ENCODE measurements around the gene ZBTB22. TPM values are rescaled to one million over a fixed set of nuclear protein-coding genes. Genes with fewer than 3 reads are reported as not detected.
A peak's percentile ranks its signal among the peaks of the same experiment; 100 is the strongest.

Gene ZBTB22
- total RNA-seq, 4 donors from 2014 or later = 17.9 to 30.3 (median 26.3) TPM

DNA sequence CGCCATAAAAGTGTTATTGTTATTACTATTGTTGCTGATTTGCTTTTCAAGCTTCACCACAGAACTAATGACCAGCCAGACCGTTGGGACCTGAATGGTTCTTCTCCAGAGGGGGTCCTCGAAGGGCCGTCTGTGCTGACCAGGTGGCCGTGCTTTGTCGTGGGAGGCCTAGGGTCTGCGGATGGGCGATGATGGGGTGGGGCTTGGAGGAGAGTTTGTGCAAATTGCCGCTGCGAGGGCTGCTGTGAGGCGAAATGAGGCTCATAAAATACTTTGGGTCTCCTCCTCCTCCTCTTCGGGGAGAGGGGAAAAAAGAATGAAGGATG, 6.0 kb upstream of the ZBTB22 start:
- 2% methylated on average over 12 of the region's 12 CpGs for WGBS, 2 donors
- no peaks in the 10 kb centered on the region for H3K27me3 ChIP-seq
- H3K36me3 ChIP-seq = peaks cover 19 to 23% of the 10 kb centered on the region in 2 donors
- H3K9me3 ChIP-seq = no peaks in the 10 kb centered on the region
- intact Hi-C loops (cut with DNase I) = no loop called here
- H3K4me3 ChIP-seq (replicated peaks in 1 of 3) = peak overlapping the region; percentile 4 to 38 (median 23)
- peak overlapping the region; percentile 38 to 77 (median 67) for H3K27ac ChIP-seq
- TF ChIP-seq POLR2A (IDR thresholded peaks at IDR 0.05) = no peak
- TF ChIP-seq, protein P1, sequence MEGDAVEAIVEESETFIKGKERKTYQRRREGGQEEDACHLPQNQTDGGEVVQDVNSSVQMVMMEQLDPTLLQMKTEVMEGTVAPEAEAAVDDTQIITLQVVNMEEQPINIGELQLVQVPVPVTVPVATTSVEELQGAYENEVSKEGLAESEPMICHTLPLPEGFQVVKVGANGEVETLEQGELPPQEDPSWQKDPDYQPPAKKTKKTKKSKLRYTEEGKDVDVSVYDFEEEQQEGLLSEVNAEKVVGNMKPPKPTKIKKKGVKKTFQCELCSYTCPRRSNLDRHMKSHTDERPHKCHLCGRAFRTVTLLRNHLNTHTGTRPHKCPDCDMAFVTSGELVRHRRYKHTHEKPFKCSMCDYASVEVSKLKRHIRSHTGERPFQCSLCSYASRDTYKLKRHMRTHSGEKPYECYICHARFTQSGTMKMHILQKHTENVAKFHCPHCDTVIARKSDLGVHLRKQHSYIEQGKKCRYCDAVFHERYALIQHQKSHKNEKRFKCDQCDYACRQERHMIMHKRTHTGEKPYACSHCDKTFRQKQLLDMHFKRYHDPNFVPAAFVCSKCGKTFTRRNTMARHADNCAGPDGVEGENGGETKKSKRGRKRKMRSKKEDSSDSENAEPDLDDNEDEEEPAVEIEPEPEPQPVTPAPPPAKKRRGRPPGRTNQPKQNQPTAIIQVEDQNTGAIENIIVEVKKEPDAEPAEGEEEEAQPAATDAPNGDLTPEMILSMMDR (IDR thresholded peaks at IDR 0.05) = no peak
- H3K4me1 ChIP-seq = peaks cover 20 to 31% of the 10 kb centered on the region in 2 donors
- DNase-seq = no peak

DNA sequence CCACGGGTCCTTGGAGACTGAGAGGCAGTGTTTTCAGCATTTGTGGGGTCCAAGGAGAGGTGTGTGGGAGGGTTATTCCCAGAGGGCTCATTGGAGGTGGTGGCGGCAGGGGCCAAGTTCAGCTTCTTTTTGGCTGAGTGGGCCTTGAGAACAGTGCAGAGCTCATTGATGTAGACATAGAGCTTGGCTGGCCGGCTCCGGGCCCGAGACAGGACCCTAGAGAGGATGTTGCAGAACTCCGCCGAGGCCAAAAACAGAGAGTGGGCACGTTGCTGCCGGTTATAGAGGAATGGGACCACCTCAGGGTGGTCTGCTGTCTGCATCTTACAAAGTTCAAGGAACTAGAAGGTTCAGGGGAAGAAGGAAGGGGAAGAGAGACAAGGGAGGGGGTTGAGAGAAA, 3.7 kb upstream of the ZBTB22 start:
- Histone ChIP-seq H3K27ac (peak overlapping the region in 1 of 3 donors; percentile 77), H3K36me3 (peaks cover 19 to 26% of the 10 kb centered on the region in 2 donors), H3K9me3 (no peaks in the 10 kb centered on the region), H3K4me1 (peaks cover 24 to 46% of the 10 kb centered on the region in 2 donors), H3K27me3 (no peaks in the 10 kb centered on the region), H3K4me3 (replicated peaks in 1 of 3) (no peak overlapping the region)
- no peak for TF ChIP-seq POLR2A (IDR thresholded peaks at IDR 0.05)
- TF ChIP-seq, protein P1 (IDR thresholded peaks at IDR 0.05) = no peak
- DNase-seq = no peak
- WGBS, 2 donors = 71 to 79% methylated on average over 9 of the region's 9 CpGs
- intact Hi-C loops (cut with DNase I) = no loop called here

DNA sequence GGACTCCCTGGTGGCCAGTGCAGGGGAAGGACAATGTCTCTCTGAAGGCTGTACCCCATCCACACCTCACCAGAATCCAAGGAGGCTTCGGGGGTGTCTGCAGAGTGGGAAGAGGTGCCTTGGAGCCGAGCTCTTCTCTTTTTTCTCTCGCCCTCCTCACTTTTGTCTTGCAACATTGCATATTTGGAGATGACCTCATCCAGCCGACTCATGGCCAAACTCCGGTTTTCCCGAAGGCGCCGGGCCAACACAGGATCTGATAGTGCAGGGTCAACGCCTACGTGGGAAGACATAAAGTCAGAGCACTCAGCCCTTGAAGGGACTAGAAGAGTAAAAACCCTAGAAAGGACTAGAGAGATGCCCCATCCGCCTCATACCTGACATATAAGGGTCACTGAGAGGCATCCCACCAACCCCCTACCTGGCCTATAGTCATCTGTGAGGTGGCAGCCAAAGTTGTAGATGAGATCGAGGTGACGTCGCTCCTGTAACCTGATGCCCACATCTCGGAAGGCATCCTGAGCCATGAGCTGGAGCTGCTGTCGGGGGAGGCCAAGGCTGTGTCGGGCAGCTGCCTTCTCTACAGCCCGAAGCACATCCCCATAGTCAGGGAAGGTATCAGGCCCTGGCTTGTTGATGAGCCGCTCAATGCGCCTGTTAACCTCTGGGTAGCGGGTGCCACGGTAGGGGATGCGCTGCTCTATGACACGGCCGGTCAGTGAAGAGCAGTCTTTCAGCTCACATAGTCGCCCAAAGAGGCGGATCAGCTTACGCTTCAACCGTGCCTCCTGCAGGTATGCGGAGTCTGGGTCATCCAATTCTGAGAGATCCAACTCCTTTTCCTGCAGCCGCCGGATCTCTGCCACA, 3.0 kb upstream of the ZBTB22 start:
- H3K4me3 ChIP-seq (replicated peaks in 1 of 3) = no peak overlapping the region
- H3K27me3 ChIP-seq = no peaks in the 10 kb centered on the region
- intact Hi-C loops (cut with DNase I) = no loop called here
- no peaks in the 10 kb centered on the region for H3K9me3 ChIP-seq
- H3K36me3 ChIP-seq = peaks cover 19 to 26% of the 10 kb centered on the region in 2 donors
- TF ChIP-seq, protein P1 (IDR thresholded peaks at IDR 0.05) = no peak
- 79 to 84% methylated on average over 20 to 27 of the region's 32 CpGs for WGBS, 2 donors
- peaks cover 24 to 50% of the 10 kb centered on the region in 2 donors for H3K4me1 ChIP-seq
- no peak overlapping the region for H3K27ac ChIP-seq
- DNase-seq = no peak

DNA sequence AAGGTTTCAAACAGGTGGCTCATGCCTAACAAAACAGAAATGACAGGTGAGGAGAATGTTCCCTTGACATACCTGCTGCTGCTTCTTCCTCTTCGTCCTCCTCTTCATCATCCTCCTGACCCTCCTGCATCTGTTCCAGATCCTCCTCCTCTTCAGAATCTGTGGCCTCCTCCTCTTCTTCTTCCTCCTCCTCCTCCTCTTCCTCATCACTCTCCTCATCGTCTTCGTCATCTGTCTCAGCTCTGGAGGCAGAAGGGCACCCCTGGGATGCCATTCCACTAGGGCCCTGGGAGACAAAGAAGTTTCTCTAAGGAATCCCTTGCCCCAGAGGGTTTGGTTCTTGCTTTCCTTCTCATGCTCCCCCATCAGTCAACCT, 2.4 kb upstream of the ZBTB22 start:
- intact Hi-C loops (cut with DNase I) = no loop called here
- Histone ChIP-seq H3K9me3 (no peaks in the 10 kb centered on the region), H3K4me3 (replicated peaks in 1 of 3) (no peak overlapping the region), H3K36me3 (peaks cover 19 to 26% of the 10 kb centered on the region in 2 donors), H3K27me3 (no peaks in the 10 kb centered on the region), H3K4me1 (peaks cover 28 to 56% of the 10 kb centered on the region in 2 donors), H3K27ac (no peak overlapping the region)
- TF ChIP-seq, protein P1 (IDR thresholded peaks at IDR 0.05) = no peak
- no peak for TF ChIP-seq POLR2A (IDR thresholded peaks at IDR 0.05)
- 88 to 96% methylated on average over 3 of the region's 3 CpGs for WGBS, 2 donors
- no peak for DNase-seq

DNA sequence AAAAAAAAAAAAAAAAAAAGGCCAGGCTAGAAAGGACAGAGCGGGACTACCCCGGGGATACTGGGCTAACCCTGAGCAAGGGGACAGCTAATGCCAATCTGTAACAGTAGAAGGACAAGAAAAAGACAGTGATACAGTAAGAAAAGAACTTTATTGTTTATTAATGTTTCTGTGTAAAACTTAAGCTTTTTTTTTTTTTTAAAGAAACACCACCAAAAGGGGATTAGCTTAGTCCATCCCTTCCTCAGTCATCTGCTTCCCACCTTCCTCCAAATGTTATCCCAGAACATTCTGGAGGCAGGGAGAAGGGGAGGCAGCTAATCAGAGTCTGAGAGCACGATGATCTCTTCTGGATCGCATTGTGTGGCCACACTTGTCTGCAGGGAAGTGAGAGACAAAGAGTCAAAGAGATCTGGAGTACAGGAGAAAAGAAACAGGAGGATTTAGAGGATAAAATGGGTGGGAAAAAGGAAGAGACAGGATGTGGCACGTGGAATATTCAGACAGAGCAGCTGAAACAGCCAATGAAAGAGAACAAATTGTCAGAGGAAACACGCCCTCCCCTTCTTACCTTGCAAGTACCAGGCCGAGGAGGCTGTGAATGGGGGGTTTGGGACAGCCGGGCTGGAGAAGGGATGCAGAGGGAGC, 1.0 kb upstream of the ZBTB22 start:
- H3K4me3 ChIP-seq (replicated peaks in 1 of 3) = peak overlapping the region in 1 of 3 donors; percentile 38
- 70 to 72% methylated on average over 8 of the region's 8 CpGs for WGBS, 2 donors
- H3K27me3 ChIP-seq = no peaks in the 10 kb centered on the region
- no peaks in the 10 kb centered on the region for H3K9me3 ChIP-seq
- peaks cover 19 to 26% of the 10 kb centered on the region in 2 donors for H3K36me3 ChIP-seq
- no peak for DNase-seq
- H3K4me1 ChIP-seq = peaks cover 26 to 55% of the 10 kb centered on the region in 2 donors
- intact Hi-C loops (cut with DNase I) = no loop called here
- peak overlapping the region; percentile 83 to 87 (median 85) for H3K27ac ChIP-seq
- no peak for TF ChIP-seq POLR2A (IDR thresholded peaks at IDR 0.05)
- TF ChIP-seq, protein P1 (IDR thresholded peaks at IDR 0.05) = no peak
